IPS-15b (cell line): ENCODE results near the gene AMDHD2.
"Not testable (repeated sequence)": the region's sequence is repeated elsewhere in the genome, so short reads cannot be mapped to it uniquely, and the experiment has no call there.

Experiments
- H3K27me3 ChIP-seq: one replicate; pipeline ENCODE4 v1.6.1; 2013; ENCODE audit warnings: low read length; ENCODE audit not compliant: control insufficient read depth, insufficient read depth
- H3K36me3 ChIP-seq: one replicate; pipeline ENCODE4 v1.6.1; 2013; ENCODE audit warnings: low read length; ENCODE audit not compliant: control insufficient read depth, insufficient read depth
- H3K4me1 ChIP-seq: one replicate; pipeline ENCODE4 v1.6.1; 2013; ENCODE audit warnings: mild to moderate bottlenecking, low read length; ENCODE audit not compliant: control insufficient read depth, insufficient read depth
- H3K4me3 ChIP-seq: one replicate; pipeline ENCODE4 v1.5.1; 2013; ENCODE audit warnings: low read depth, low read length
- H3K9ac ChIP-seq: one replicate; pipeline ENCODE4 v1.6.1; 2013; ENCODE audit warnings: low read depth, mild to moderate bottlenecking, low read length
- H3K9me3 ChIP-seq: one replicate; pipeline ENCODE4 v1.6.1; 2013; ENCODE audit warnings: mild to moderate bottlenecking, low read length; ENCODE audit not compliant: control insufficient read depth, insufficient read depth

Gene AMDHD2

GRCh38 chr16:2560131-2560797 lies 40.1 kb downstream of the AMDHD2 start:
- H3K27me3 ChIP-seq, H3K36me3 ChIP-seq, H3K9me3 ChIP-seq, H3K4me3 ChIP-seq, H3K4me1 ChIP-seq, H3K9ac ChIP-seq: not testable (repeated sequence)

GRCh38 chr16:2560798-2561133 lies 40.6 kb downstream of the AMDHD2 start:
- H3K9ac ChIP-seq, H3K36me3 ChIP-seq, H3K4me3 ChIP-seq, H3K27me3 ChIP-seq, H3K9me3 ChIP-seq, H3K4me1 ChIP-seq: not testable (repeated sequence)

DNA sequence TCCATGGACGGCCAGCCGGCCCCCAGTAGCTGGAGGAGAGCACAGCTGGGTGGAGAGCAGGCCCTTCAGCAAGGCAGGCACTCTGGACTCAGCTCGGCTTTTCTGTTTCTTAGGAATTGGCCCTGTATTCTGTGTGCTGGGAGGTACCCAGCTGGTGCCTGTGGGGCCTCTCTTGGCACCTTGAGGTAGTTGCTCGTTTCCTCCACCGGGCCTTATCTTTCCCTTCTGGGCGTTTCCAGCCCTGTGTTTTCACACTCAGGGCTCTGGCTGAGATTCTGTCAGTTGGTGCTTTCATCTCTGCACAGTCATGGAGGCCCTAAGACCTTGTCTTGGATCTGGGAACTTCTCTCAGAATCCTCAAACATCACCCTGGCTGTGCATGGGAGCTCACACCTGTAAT lies 47.3 kb downstream of the AMDHD2 start:
- H3K4me3 ChIP-seq, H3K27me3 ChIP-seq, H3K36me3 ChIP-seq, H3K9me3 ChIP-seq, H3K4me1 ChIP-seq, H3K9ac ChIP-seq: not testable (repeated sequence)

- not testable (repeated sequence) for H3K36me3 ChIP-seq, H3K4me1 ChIP-seq, H3K9me3 ChIP-seq, H3K4me3 ChIP-seq, H3K27me3 ChIP-seq, H3K9ac ChIP-seq
Observed at GRCh38 chr16:2568573-2568972, 48.4 kb downstream of the AMDHD2 start.

DNA sequence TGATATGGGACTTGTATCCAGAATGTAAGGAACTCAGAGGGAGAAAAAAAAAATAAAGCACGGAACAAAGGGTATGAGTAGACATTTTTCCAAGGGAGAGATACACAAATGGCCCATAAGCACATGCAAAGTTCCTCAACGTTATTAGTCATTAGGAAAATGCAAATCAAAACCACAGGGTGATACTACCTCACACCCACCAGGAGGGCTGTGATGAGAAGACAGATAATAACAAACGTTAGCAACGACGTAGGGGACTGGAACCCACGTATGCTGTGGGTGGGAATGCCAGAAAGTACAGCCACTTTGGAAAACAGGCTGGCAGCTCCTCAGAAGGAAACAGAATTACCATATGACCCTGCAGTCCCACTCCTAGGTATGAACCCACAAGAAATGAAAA lies 52.5 kb downstream of the AMDHD2 start:
- H3K27me3 ChIP-seq, H3K4me1 ChIP-seq, H3K4me3 ChIP-seq, H3K9me3 ChIP-seq, H3K36me3 ChIP-seq, H3K9ac ChIP-seq: not testable (repeated sequence)

DNA sequence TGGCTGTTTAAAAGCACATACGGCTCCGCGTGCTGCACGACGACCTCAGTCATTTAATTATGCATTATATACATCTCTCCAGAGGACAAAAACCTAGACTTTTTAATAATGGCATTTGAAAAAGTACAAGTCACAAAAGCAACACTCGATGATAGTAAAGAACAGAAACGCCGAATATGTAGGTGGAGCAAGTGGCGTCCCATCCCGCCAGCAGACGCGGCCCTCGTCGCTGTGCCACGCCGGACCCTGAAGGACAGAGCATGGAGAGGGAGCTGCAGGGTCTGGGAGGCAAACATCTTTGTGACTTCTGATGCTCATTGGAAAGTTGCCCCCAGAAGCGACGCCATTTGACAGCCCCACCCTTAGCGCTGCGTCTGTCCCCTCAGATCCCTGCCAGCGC lies 55.7 kb downstream of the AMDHD2 start:
- not testable (repeated sequence) for H3K9ac ChIP-seq, H3K9me3 ChIP-seq, H3K4me3 ChIP-seq, H3K27me3 ChIP-seq, H3K4me1 ChIP-seq, H3K36me3 ChIP-seq

GRCh38 chr16:2577044-2577443 lies 56.9 kb downstream of the AMDHD2 start:
- not testable (repeated sequence) for H3K9ac ChIP-seq, H3K4me1 ChIP-seq, H3K27me3 ChIP-seq, H3K36me3 ChIP-seq, H3K4me3 ChIP-seq, H3K9me3 ChIP-seq

DNA sequence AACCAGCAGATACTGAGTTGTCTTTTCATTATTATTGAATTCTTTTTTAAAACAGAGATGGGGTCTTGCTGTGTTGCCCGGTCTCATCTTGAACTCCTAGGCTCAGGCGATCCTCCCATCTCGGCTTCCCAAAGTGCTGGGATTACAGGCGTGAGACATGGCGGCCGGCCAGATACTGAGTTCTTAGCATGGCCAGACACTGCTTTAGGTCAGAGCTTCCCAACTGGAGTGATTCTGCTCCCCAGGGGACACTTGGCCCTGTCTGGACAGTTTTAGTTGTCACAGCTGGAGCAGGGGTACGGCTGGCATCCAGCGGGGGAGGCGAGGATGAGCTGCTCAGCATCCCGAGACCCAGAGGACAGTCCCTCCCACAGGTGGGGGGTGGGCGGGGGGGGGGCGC lies 58.7 kb downstream of the AMDHD2 start:
- not testable (repeated sequence) for H3K9ac ChIP-seq, H3K36me3 ChIP-seq, H3K9me3 ChIP-seq, H3K4me1 ChIP-seq, H3K4me3 ChIP-seq, H3K27me3 ChIP-seq

GRCh38 chr16:2580143-2580542 lies 60.0 kb downstream of the AMDHD2 start:
- not testable (repeated sequence) for H3K36me3 ChIP-seq

DNA sequence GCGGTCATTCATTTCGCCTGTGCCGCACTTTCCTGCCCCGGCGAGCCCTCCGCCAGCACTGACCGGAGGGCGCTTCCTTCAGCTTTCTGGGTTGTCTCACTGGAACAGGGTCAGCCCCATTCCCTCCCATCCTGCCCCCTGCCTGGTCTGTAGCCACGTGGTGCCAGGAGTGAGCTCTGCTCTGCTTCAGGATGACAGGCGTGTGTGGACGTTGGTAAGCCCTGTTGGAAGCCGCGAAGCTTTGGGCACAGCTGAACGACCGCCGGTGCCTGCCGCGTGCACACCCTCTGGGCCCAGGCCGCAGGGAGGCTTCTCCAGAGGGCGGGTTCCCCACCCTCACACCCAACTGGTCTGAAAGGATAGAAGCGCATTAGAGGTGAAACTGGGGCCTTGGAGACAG lies 60.6 kb downstream of the AMDHD2 start:
- not testable (repeated sequence) for H3K9me3 ChIP-seq, H3K4me3 ChIP-seq, H3K9ac ChIP-seq, H3K4me1 ChIP-seq, H3K36me3 ChIP-seq, H3K27me3 ChIP-seq

More at GRCh38 chr16:2580143-2580542, 60.0 kb downstream of the AMDHD2 start:
- not testable (repeated sequence) for H3K9me3 ChIP-seq, H3K9ac ChIP-seq, H3K27me3 ChIP-seq, H3K4me1 ChIP-seq, H3K4me3 ChIP-seq
